A549 (cell line): ENCODE results near the gene MYO1B. TPM values are rescaled to one million over a fixed set of nuclear protein-coding genes. Genes with fewer than 3 reads are reported as not detected.

Source experiments
- polyA plus RNA-seq, 4 experiments: library from polyadenylated mRNA; depleted of rRNA in 3 of 4; stranded (reverse); fragments of >200 nt; fragmentation: RNase III in 1 of 4; extraction: RNeasy Plus Mini Kit Qiagen cat#74134 plus additional on column Dnase treatment in 1 of 4; gene quantifications; 2 replicates in 3 of 4; 3 replicates in 1 of 4; pipeline ENCODE4 v1.2.3, GENCODE V29; 2011 to 2017
- small RNA-seq, 6 experiments: library from RNA; depleted of rRNA; stranded (forward); fragments of <200 nt; gene quantifications; one replicate each; pipeline ENCODE3, GENCODE V24; 2012

Gene MYO1B
- polyA plus RNA-seq, 2 of the 4 experiments (the other 2 are of a cell fraction) = 77.7 to 159 TPM

Small RNA genes within 50 kb of the gene (small RNA-seq; reads per million reads assigned to genes)
- gene RNU6-1045P = 0 reads per million in 6 experiments

Other genes with a start within 250 kb of the MYO1B start
- 167 and 182 TPM in 2 replicates for gene STAT1, start 231.2 kb upstream of the MYO1B start, polyA plus RNA-seq (2011; rRNA removed)
- 104 to 107 TPM (median 105 TPM) in 3 replicates for gene STAT1, start 231.2 kb upstream of the MYO1B start, polyA plus RNA-seq (2017; fragmentation: RNase III; extraction: RNeasy Plus Mini Kit Qiagen cat#74134 plus additional on column Dnase treatment)
- 32.4 and 34.4 TPM in 2 replicates for gene STAT4, start 94.4 kb upstream of the MYO1B start, polyA plus RNA-seq (2011; rRNA removed)
- 11.6 to 14.0 TPM (median 11.7 TPM) in 3 replicates for gene STAT4, start 94.4 kb upstream of the MYO1B start, polyA plus RNA-seq (2017; fragmentation: RNase III; extraction: RNeasy Plus Mini Kit Qiagen cat#74134 plus additional on column Dnase treatment)